ENCODE results near the gene NEK8. TPM values are rescaled to one million over a fixed set of nuclear protein-coding genes. Genes with fewer than 3 reads are reported as not detected.

NEK8 gene
- total and polyA plus RNA-seq, 9 donors: 1.9 to 8.3 (median 3.2) TPM

DNA sequence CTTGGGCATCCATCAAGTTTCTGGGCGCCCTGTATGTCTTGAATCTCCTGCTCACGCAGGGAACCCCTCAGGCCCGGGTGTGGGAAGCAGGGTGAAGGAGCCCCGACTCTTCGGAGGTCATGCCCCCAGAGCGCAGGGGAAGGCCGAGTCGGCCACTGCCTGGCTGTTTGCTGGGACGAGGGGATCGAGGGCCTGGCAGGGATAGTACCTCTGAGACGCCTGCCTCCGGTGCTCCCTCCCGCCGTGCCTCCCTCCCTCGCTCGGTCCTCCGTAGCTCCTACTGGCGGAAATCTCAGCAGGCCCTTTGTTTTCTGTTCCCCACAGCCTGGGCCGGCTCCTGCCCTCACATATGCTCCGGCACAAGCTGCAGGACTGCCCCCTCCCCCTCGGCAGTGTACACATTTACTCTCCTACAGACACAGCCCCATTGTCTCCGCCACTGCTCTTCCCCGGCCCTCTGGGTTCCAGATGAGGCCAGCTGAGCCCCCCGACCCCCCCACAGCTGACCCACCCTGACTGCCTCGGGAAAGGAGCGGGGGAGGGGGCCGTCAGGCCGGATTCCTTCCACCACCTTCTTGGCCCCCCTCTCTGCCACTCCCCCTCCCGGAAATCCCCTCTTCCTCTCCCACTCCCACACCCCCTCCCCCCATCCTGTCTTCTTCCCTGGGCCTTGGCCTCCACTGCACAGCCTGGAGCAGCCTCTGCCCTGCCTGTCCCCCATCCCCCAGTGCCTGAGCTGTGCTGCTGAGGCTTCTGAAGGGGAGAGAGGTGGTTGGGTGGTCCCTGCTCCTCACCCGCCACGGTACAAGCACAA, 16.6 kb downstream of the NEK8 start:
- Histone ChIP-seq H3K9me3 (no peaks in the 10 kb centered on the region), H3K4me3 (peak overlapping the region; percentile 62), H3K4me1 (ENCODE audit: insufficient read depth) (peaks cover 12% of the 10 kb centered on the region), H3K36me3 (no peaks in the 10 kb centered on the region), H3K27me3 (no peaks in the 10 kb centered on the region), H3K27ac (peak overlapping the region; percentile 30 to 68)
- intact Hi-C loops (cut with DNase I): loop anchor here in 2 of 4 donors (2.0 kb wide), 1 partner anchor 16 kb away; the partner anchor contains the start of gene NEK8 (in 2 of the 2)
- peak; percentile 55 to 74 (median 65) for DNase-seq
- TF ChIP-seq, protein P1, sequence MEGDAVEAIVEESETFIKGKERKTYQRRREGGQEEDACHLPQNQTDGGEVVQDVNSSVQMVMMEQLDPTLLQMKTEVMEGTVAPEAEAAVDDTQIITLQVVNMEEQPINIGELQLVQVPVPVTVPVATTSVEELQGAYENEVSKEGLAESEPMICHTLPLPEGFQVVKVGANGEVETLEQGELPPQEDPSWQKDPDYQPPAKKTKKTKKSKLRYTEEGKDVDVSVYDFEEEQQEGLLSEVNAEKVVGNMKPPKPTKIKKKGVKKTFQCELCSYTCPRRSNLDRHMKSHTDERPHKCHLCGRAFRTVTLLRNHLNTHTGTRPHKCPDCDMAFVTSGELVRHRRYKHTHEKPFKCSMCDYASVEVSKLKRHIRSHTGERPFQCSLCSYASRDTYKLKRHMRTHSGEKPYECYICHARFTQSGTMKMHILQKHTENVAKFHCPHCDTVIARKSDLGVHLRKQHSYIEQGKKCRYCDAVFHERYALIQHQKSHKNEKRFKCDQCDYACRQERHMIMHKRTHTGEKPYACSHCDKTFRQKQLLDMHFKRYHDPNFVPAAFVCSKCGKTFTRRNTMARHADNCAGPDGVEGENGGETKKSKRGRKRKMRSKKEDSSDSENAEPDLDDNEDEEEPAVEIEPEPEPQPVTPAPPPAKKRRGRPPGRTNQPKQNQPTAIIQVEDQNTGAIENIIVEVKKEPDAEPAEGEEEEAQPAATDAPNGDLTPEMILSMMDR (IDR thresholded peaks at IDR 0.05): no peak
- TF ChIP-seq EP300 (IDR thresholded peaks at IDR 0.05) (no peak), POLR2A (IDR thresholded peaks at IDR 0.05) (no peak)
- WGBS, 3 donors: 1 to 3% (median 2%) methylated on average over 30 to 31 of the region's 31 CpGs

GRCh38 chr17:28745786-28746411, 17.3 kb downstream of the NEK8 start:
- peak in 4 of 5 donors; percentile 29 to 52 (median 38) for DNase-seq
- Histone ChIP-seq H3K27ac (peak overlapping the region; percentile 30 to 68), H3K36me3 (no peaks in the 10 kb centered on the region), H3K4me1 (ENCODE audit: insufficient read depth) (peaks cover 12% of the 10 kb centered on the region), H3K4me3 (no peak overlapping the region), H3K27me3 (no peaks in the 10 kb centered on the region), H3K9me3 (no peaks in the 10 kb centered on the region)
- 60 to 83% (median 67%) methylated on average over 4 of the region's 4 CpGs for WGBS, 3 donors
- TF ChIP-seq, protein P1 (IDR thresholded peaks at IDR 0.05): no peak
- TF ChIP-seq EP300 (IDR thresholded peaks at IDR 0.05): no peak
- TF ChIP-seq POLR2A (IDR thresholded peaks at IDR 0.05): no peak
- intact Hi-C loops (cut with DNase I): loop anchor here in 2 of 4 donors (2.0 kb wide), 1 partner anchor 17 kb away; the partner anchor contains the start of gene NEK8 (in 2 of the 2)

DNA sequence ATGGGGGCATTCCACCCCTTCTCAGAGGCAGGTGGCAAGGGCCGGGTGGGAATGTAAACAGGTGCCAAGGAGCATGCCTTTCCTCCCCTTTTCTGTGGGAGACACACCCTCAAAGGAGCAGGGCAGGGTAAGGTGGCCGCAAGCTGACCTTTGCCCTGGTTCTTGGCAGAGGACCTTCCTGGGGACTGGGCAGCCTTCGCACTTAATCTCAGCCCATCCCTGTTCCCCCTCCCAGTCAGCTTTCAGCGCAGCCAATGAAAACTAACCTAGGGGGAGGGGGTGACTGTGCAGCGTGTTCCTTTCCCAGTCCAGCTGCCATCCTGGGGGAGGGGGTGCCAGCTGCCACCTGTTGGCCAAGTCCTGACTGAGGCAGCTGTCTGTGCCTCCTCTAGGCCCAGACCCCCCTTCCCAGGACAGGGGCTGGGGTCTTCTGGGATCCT, 18.0 kb downstream of the NEK8 start:
- intact Hi-C loops (cut with DNase I): no loop called here
- TF ChIP-seq POLR2A (IDR thresholded peaks at IDR 0.05): no peak
- TF ChIP-seq EP300 (IDR thresholded peaks at IDR 0.05): no peak
- TF ChIP-seq, protein P1 (IDR thresholded peaks at IDR 0.05): no peak
- Histone ChIP-seq H3K36me3 (no peaks in the 10 kb centered on the region), H3K27ac (no peak overlapping the region), H3K4me3 (no peak overlapping the region), H3K4me1 (ENCODE audit: insufficient read depth) (peaks cover 12% of the 10 kb centered on the region), H3K27me3 (no peaks in the 10 kb centered on the region), H3K9me3 (no peaks in the 10 kb centered on the region)
- 26 to 36% (median 29%) methylated on average over 5 of the region's 5 CpGs for WGBS, 3 donors
- DNase-seq: peak in 3 of 5 donors; percentile 43 to 54 (median 45)

GRCh38 chr17:28747051-28747691, 18.6 kb downstream of the NEK8 start:
- DNase-seq: peak in 3 of 5 donors; percentile 28 to 38 (median 35)
- Histone ChIP-seq H3K27me3 (no peaks in the 10 kb centered on the region), H3K4me1 (ENCODE audit: insufficient read depth) (peaks cover 12% of the 10 kb centered on the region), H3K27ac (no peak overlapping the region), H3K4me3 (no peak overlapping the region), H3K9me3 (no peaks in the 10 kb centered on the region), H3K36me3 (no peaks in the 10 kb centered on the region)
- no peak for TF ChIP-seq EP300 (IDR thresholded peaks at IDR 0.05)
- TF ChIP-seq POLR2A (IDR thresholded peaks at IDR 0.05): no peak
- TF ChIP-seq, protein P1 (IDR thresholded peaks at IDR 0.05): no peak
- intact Hi-C loops (cut with DNase I): no loop called here
- 56 to 59% (median 56%) methylated on average over 5 to 7 of the region's 7 CpGs for WGBS, 3 donors
